ENCODE data around the gene TRIM15. TPM values are rescaled to one million over a fixed set of nuclear protein-coding genes. Genes with fewer than 3 reads are reported as not detected.
"Not testable (repeated sequence)": the region's sequence is repeated elsewhere in the genome, so short reads cannot be mapped to it uniquely, and the experiment has no call there.

Gene TRIM15
- total RNA-seq (under 1 TPM in 1 of 7 donors, not detected in 6; 0.29 TPM), polyA plus RNA-seq (under 1 TPM in 1 of 3 donors, not detected in 2; 0.13 TPM)
- long read RNA-seq, donor 1 = 0 reads
- long read RNA-seq, donor 2 = 0 reads

- Histone ChIP-seq H3K27ac (no peak within 1 kb of the TSS), H3K4me1 (peaks cover 0 to 2% (median 0%) of the 10 kb centered on the region in 6 donors), H3K4me3 (no peak within 1 kb of the TSS), H3K9me3 (no peaks in the 10 kb centered on the region), H3K27me3 (replicated peaks in 1 of 7) (peaks cover 0 to 37% (median 0%) of the 10 kb centered on the region in 7 donors), H3K36me3 (no peaks in the 10 kb centered on the region)
- intact Hi-C loops (cut with DNase I; ENCODE audit: low total_unique reads) = no loop called here
- 72 to 79% (median 75%) methylated on average over 24 to 31 of the region's 31 CpGs for WGBS, 5 donors
- no peak for DNase-seq
- TF ChIP-seq POLR2AphosphoS5 (IDR thresholded peaks at IDR 0.05) = no peak
- no peak for TF ChIP-seq POLR2A (IDR thresholded peaks at IDR 0.05)
- TF ChIP-seq CTCF (IDR thresholded peaks at IDR 0.05 in 8 of 11, conservative IDR thresholded peaks at IDR 0.05 in 3 of 11) = no peak
Measured at GRCh38 chr6:30163090-30163917, at the start of gene TRIM15. TSS of gene TRIM15 (plus strand) at chr6:30163546. CDS start at chr6:30163685, 139 bp downstream.

GRCh38 chr6:30113841-30114240, 49.5 kb upstream of the TRIM15 start:
- H3K27ac ChIP-seq = no peak overlapping the region
- no peaks in the 10 kb centered on the region for H3K4me1 ChIP-seq
- no peak for DNase-seq
- TF ChIP-seq POLR2A (IDR thresholded peaks at IDR 0.05) = no peak
- TF ChIP-seq CTCF (IDR thresholded peaks at IDR 0.05 in 8 of 11, conservative IDR thresholded peaks at IDR 0.05 in 3 of 11) = no peak
- TF ChIP-seq POLR2AphosphoS5 (IDR thresholded peaks at IDR 0.05) = no peak
- H3K4me3 ChIP-seq = no peak overlapping the region
- no peaks in the 10 kb centered on the region for H3K36me3 ChIP-seq
- no peaks in the 10 kb centered on the region for H3K9me3 ChIP-seq
- 44 to 59% (median 55%) methylated on average over 1 of the region's 1 CpG for WGBS, 5 donors
- H3K27me3 ChIP-seq (replicated peaks in 1 of 7) = peaks cover 0 to 80% (median 28%) of the 10 kb centered on the region in 7 donors
- intact Hi-C loops (cut with DNase I; ENCODE audit: low total_unique reads) = no loop called here

GRCh38 chr6:30116724-30117123, 46.6 kb upstream of the TRIM15 start:
- peaks cover 0 to 60% (median 8%) of the 10 kb centered on the region in 7 donors for H3K27me3 ChIP-seq (replicated peaks in 1 of 7)
- DNase-seq = no peak
- H3K4me1 ChIP-seq = no peaks in the 10 kb centered on the region
- no peaks in the 10 kb centered on the region for H3K36me3 ChIP-seq
- WGBS, 5 donors = 74 to 79% (median 77%) methylated on average over 6 of the region's 6 CpGs
- H3K4me3 ChIP-seq = no peak overlapping the region
- no peak for TF ChIP-seq CTCF (IDR thresholded peaks at IDR 0.05 in 8 of 11, conservative IDR thresholded peaks at IDR 0.05 in 3 of 11)
- TF ChIP-seq POLR2AphosphoS5 (IDR thresholded peaks at IDR 0.05) = no peak
- no peak for TF ChIP-seq POLR2A (IDR thresholded peaks at IDR 0.05)
- H3K9me3 ChIP-seq = no peaks in the 10 kb centered on the region
- H3K27ac ChIP-seq = no peak overlapping the region
- intact Hi-C loops (cut with DNase I; ENCODE audit: low total_unique reads) = no loop called here

GRCh38 chr6:30118691-30119090, 44.7 kb upstream of the TRIM15 start:
- H3K27ac ChIP-seq; H3K4me3 ChIP-seq; H3K4me1 ChIP-seq; H3K36me3 ChIP-seq; DNase-seq; H3K9me3 ChIP-seq; intact Hi-C loops (cut with DNase I; ENCODE audit: low total_unique reads): not testable (repeated sequence)
- peaks cover 0 to 53% (median 7%) of the 10 kb centered on the region in 7 donors for H3K27me3 ChIP-seq (replicated peaks in 1 of 7)
- WGBS, 5 donors = 89 to 95% (median 90%) methylated on average over 5 of the region's 5 CpGs
